Lower lobe of right lung (tissue), 2 donors: ENCODE data around the gene SHISA3. TPM values are rescaled to one million over a fixed set of nuclear protein-coding genes. Genes with fewer than 3 reads are reported as not detected.
"Not testable (repeated sequence)": the region's sequence is repeated elsewhere in the genome, so short reads cannot be mapped to it uniquely, and the experiment has no call there.

Experiments used
- ATAC-seq, 2 donors: fragments of 200-7000 bp; cut with Tn5 transposase; one replicate each; pipeline ENCODE4 v1.9.1; 2020 to 2022; ENCODE audit warnings: mild to moderate bottlenecking in 2 of 2, moderate library complexity in 2 of 2
- DNase-seq: peaks from one replicate; pipeline ENCODE4 v3.0.0-alpha.2; 2020
- H3K27ac ChIP-seq: fragments of 200-600 bp; one replicate; pipeline ENCODE4 v1.8.0; 2022
- H3K27me3 ChIP-seq: fragments of 200-600 bp; one replicate; pipeline ENCODE4 v1.8.0; 2022; ENCODE audit warnings: low read depth
- H3K36me3 ChIP-seq: fragments of 200-600 bp; one replicate; pipeline ENCODE4 v1.8.0; 2022; ENCODE audit warnings: mild to moderate bottlenecking
- H3K4me1 ChIP-seq: fragments of 200-600 bp; one replicate; pipeline ENCODE4 v1.8.0; 2022
- H3K4me3 ChIP-seq: fragments of 200-600 bp; one replicate; pipeline ENCODE4 v1.8.0; 2022; ENCODE audit warnings: mild to moderate bottlenecking
- H3K9me3 ChIP-seq: fragments of 200-600 bp; one replicate; pipeline ENCODE4 v1.8.0; 2022
- intact Hi-C: fragments of 100-400 bp; cut with DNase I; formaldehyde crosslinking; loops from one replicate; pipeline ENCODE4 v1.11.0; 2022
- total RNA-seq: library from RNA; stranded (reverse); fragmentation: NEBNext Ultra II Directional; extraction: Animal tissue kit (Norgen Biotek cat#: 25700); gene quantifications from one replicate; pipeline ENCODE4 v1.2.1, GENCODE V29; 2021
- TF ChIP-seq, protein P1 (sequence below): fragments of 200-600 bp; IDR thresholded peaks from one replicate; pipeline ENCODE4 v1.8.0; 2022; ENCODE audit warnings: antibody characterized with exemption, mild to moderate bottlenecking
- donor health status: DM: no; HTN: yes; CAD: no; lungs with severe emphysema.

SHISA3 gene
- total RNA-seq, 1 donor from 2014 or later: 3.7 TPM

DNA sequence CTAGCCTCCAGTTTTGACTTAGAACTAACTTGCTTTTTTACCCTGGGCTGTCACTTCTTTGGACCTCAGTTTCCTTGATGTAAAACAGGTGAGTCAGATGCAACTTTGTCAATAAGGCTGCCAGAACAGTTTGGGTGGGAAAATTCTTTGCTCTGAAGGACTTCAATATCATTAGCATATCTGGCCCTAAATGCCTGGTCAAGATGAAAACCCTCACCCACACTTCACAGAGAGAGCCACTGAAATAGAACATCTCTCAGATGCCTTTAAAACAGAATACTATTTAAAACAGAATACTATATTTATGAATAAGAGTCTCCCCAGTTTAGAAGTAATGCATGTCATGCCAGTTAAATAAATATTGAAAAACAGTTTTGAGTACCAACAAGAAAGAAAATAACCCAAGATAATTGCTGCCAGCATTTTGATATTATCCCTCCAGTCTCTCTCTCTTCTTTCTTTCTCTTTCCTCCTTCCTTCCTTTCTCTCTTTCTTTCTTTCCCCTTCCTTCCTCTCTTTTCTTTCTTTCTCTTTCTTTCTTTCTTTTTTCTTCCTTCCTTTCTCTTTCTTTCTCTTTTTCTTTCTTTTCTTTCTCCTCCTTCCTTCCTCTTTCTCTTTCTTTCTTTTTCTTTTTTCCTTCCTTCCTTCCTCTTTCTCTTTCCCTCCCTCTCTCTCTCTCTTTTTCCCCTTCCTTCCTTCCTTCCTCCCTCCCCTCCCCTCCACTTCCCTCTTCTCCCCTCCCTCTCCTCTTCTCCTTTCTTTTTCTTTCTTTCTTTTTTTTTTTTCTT lies 32.8 kb upstream of the SHISA3 start:
- ATAC-seq (no peak), DNase-seq (no peak)
- TF ChIP-seq, protein P1, sequence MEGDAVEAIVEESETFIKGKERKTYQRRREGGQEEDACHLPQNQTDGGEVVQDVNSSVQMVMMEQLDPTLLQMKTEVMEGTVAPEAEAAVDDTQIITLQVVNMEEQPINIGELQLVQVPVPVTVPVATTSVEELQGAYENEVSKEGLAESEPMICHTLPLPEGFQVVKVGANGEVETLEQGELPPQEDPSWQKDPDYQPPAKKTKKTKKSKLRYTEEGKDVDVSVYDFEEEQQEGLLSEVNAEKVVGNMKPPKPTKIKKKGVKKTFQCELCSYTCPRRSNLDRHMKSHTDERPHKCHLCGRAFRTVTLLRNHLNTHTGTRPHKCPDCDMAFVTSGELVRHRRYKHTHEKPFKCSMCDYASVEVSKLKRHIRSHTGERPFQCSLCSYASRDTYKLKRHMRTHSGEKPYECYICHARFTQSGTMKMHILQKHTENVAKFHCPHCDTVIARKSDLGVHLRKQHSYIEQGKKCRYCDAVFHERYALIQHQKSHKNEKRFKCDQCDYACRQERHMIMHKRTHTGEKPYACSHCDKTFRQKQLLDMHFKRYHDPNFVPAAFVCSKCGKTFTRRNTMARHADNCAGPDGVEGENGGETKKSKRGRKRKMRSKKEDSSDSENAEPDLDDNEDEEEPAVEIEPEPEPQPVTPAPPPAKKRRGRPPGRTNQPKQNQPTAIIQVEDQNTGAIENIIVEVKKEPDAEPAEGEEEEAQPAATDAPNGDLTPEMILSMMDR: no peak
- H3K4me1 ChIP-seq: peaks cover 6% of the 10 kb centered on the region
- no peak overlapping the region for H3K4me3 ChIP-seq
- intact Hi-C loops: no loop called here
- H3K27me3 ChIP-seq: no peaks in the 10 kb centered on the region
- no peaks in the 10 kb centered on the region for H3K36me3 ChIP-seq
- H3K9me3 ChIP-seq: no peaks in the 10 kb centered on the region
- no peak overlapping the region for H3K27ac ChIP-seq

DNA sequence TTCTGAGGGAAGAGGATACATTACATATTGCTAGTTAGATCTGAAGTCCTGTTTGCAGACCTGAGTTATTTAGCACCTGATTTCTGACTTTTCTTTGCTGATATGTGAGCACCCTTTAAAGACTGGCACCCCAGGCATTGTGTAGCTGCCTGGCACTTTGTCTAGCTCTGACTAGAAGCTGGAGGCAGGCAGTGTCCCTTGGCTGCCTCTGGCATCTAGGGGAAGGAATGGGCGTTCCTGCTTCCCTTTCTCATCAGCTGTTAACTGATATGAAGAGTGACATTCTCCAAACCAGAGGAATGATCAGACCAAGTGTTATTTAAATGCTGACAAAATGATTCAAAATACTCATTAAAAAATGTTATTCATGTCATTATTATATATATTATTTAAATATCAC lies 30.3 kb upstream of the SHISA3 start:
- H3K36me3 ChIP-seq: no peaks in the 10 kb centered on the region
- ATAC-seq (no peak), DNase-seq (no peak)
- H3K4me3 ChIP-seq: no peak overlapping the region
- H3K9me3 ChIP-seq: no peaks in the 10 kb centered on the region
- intact Hi-C loops: no loop called here
- H3K27ac ChIP-seq: no peak overlapping the region
- no peaks in the 10 kb centered on the region for H3K27me3 ChIP-seq
- H3K4me1 ChIP-seq: peaks cover 3% of the 10 kb centered on the region
- TF ChIP-seq, protein P1: no peak

DNA sequence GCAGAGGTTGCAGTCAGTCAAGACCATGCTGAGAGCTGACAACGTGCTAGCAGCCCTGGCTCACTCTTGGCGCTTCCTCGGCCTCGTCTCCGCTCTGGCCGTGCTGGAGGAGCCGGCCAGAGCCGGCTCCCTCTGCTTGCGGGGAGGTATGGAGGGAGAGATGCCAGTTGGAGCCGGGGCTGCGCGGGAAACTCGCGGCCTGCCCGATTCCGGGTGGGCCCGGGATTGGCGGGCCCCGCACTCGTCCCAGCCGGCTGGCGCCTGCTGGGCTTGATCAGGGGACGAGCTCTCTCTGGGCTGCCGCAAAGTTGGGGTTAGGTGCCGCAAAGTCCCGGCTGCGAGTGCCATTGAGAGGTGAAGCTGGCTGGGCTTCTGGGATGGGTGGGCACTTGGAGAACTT lies 27.8 kb upstream of the SHISA3 start:
- DNase-seq: no peak
- H3K4me1 ChIP-seq: peaks cover 3% of the 10 kb centered on the region
- H3K27me3 ChIP-seq: no peaks in the 10 kb centered on the region
- no peaks in the 10 kb centered on the region for H3K9me3 ChIP-seq
- ATAC-seq: no peak
- intact Hi-C loops: no loop called here
- no peaks in the 10 kb centered on the region for H3K36me3 ChIP-seq
- H3K27ac ChIP-seq: no peak overlapping the region
- TF ChIP-seq, protein P1: no peak
- no peak overlapping the region for H3K4me3 ChIP-seq

DNA sequence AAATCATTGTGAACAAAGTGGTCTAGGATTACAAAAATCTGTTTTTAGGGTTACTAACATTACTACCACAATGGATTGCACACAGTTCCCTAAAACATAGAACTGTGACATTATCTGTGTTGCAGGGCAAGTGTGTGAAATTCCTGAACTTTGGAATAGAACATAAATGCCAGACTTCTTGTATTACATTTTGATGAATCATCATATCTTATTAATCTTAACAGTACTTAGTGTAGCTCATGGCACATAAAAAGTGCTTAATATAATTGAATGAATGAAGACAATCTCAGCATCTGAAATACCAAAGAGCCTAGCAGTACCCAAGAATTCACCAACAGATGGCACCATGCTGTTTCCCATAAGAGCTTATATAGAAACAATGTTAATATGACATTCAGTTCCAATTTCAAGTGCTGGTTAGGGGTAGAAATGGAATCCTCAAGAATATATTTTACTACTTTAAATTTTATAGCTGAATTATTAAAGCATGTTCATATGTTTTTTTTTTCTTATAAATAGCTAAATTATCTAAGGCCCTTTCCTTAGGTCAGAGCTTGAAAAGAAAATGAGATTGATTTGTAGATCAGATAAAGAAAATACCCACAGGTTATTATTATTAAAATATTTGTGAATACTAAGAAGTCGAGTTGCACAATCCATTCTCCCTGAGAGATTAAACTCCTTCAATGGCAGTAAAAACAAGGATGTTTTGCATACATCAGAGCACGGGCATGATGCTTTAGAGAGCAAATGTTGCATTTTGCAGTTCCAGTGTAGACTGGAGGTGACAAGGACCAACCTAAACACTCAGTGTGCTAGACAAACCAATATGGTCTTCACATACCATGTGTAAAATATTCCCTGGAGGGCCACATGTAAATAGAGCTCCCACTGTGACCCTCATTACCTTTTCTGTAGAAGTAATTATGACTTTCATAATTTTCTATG lies 25.7 kb upstream of the SHISA3 start:
- DNase-seq: no peak
- intact Hi-C loops: no loop called here
- ATAC-seq: no peak

DNA sequence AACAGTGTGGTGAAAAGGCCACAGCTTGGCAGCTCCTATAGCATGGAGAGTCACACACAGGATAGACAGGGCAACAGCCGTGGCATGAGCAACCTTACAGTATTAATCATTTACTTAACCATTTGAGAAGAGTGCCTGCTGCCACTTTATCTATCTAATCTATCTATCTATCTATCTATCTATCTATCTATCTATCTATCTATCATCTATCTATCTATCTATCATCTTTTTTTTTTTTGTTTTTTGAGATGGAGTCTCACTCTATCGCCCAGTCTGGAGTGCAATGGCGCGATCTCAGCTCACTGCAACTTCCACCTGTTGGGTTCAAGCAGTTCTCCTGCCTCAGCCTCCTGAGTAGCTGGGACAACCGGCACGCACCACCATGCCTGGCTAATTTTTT lies 25.0 kb upstream of the SHISA3 start:
- H3K4me1 ChIP-seq, DNase-seq, H3K4me3 ChIP-seq, ATAC-seq, H3K27me3 ChIP-seq, intact Hi-C loops, H3K27ac ChIP-seq, H3K9me3 ChIP-seq, H3K36me3 ChIP-seq: not testable (repeated sequence)

More for the DNA sequence above, 25.7 kb upstream of the SHISA3 start:
- peaks cover 3% of the 10 kb centered on the region for H3K4me1 ChIP-seq
- TF ChIP-seq, protein P1: peak; percentile 54
- H3K4me3 ChIP-seq: no peak overlapping the region
- no peaks in the 10 kb centered on the region for H3K9me3 ChIP-seq
- no peaks in the 10 kb centered on the region for H3K36me3 ChIP-seq
- H3K27me3 ChIP-seq: no peaks in the 10 kb centered on the region
- H3K27ac ChIP-seq: no peak overlapping the region
